Measurements from ENCODE around the gene TRIM28. TPM values are rescaled to one million over a fixed set of nuclear protein-coding genes. Genes with fewer than 3 reads are reported as not detected.

The TRIM28 gene
- total RNA-seq, 1 donor from 2014 or later: 351 TPM

GRCh38 chr19:58563034-58563573 lies 19.2 kb downstream of the TRIM28 start:
- DNase-seq (ENCODE audit: low read depth): no peak
- Histone ChIP-seq H2AFZ (ENCODE audit: low read depth, low read length) (no peak overlapping the region), H4K20me1 (ENCODE audit: insufficient read depth, low read length) (peaks cover 8% of the 10 kb centered on the region), H3K4me3 (ENCODE audit: insufficient read depth, low read depth, low read length) (peak overlapping the region; percentile 46), H3K27me3 (ENCODE audit: insufficient read depth, low read length) (peaks cover 10% of the 10 kb centered on the region), H3K4me1 (ENCODE audit: insufficient read depth, low read length) (peaks cover 27% of the 10 kb centered on the region), H3K9me3 (ENCODE audit: insufficient read depth, low read depth, low read length) (no peaks in the 10 kb centered on the region), H3K4me2 (ENCODE audit: low read length) (peak overlapping the region; percentile 78), H3K79me2 (ENCODE audit: insufficient read depth, low read length) (peaks cover 4% of the 10 kb centered on the region), H3K27ac (ENCODE audit: low read depth, low read length) (no peak overlapping the region), H3K36me3 (ENCODE audit: insufficient read depth, low read length) (no peaks in the 10 kb centered on the region), H3K9ac (ENCODE audit: low read length) (peak overlapping the region; percentile 18)
- peaks cover 7% of the 10 kb centered on the region for H3K36me3 Mint-ChIP-seq (ENCODE audit: low read depth, unreplicated experiment)
- peak overlapping the region; percentile 20 for H3K4me3 Mint-ChIP-seq (ENCODE audit: unreplicated experiment)
- H3K27ac Mint-ChIP-seq (ENCODE audit: unreplicated experiment): no peak overlapping the region
- peaks cover 4% of the 10 kb centered on the region for H3K4me1 Mint-ChIP-seq (ENCODE audit: low read depth, unreplicated experiment)
- no peaks in the 10 kb centered on the region for H3K27me3 Mint-ChIP-seq (ENCODE audit: low read depth, unreplicated experiment)
- TF ChIP-seq EZH2 (IDR thresholded peaks at IDR 0.05; ENCODE audit: insufficient read depth, low read length) (no peak), CTCF (IDR thresholded peaks at IDR 0.05; ENCODE audit: insufficient read depth, low read depth, low read length) (no peak)
- H3K9me3 Mint-ChIP-seq (ENCODE audit: unreplicated experiment): peaks cover 2% of the 10 kb centered on the region
- FAIRE-seq: no peak

GRCh38 chr19:58563823-58564222 lies 20.0 kb downstream of the TRIM28 start:
- no peak overlapping the region for H3K4me2 ChIP-seq (ENCODE audit: low read length)
- peaks cover 10% of the 10 kb centered on the region for H3K36me3 Mint-ChIP-seq (ENCODE audit: low read depth, unreplicated experiment)
- H3K27ac Mint-ChIP-seq (ENCODE audit: unreplicated experiment): no peak overlapping the region
- H3K9me3 ChIP-seq (ENCODE audit: insufficient read depth, low read depth, low read length): no peaks in the 10 kb centered on the region
- TF ChIP-seq EZH2 (IDR thresholded peaks at IDR 0.05; ENCODE audit: insufficient read depth, low read length): no peak
- TF ChIP-seq CTCF (IDR thresholded peaks at IDR 0.05; ENCODE audit: insufficient read depth, low read depth, low read length): no peak
- DNase-seq (ENCODE audit: low read depth) (no peak), FAIRE-seq (no peak)
- peaks cover 2% of the 10 kb centered on the region for H3K9me3 Mint-ChIP-seq (ENCODE audit: unreplicated experiment)
- no peak overlapping the region for H3K9ac ChIP-seq (ENCODE audit: low read length)
- H3K4me3 ChIP-seq (ENCODE audit: insufficient read depth, low read depth, low read length): no peak overlapping the region
- peaks cover 27% of the 10 kb centered on the region for H3K4me1 ChIP-seq (ENCODE audit: insufficient read depth, low read length)
- H3K79me2 ChIP-seq (ENCODE audit: insufficient read depth, low read length): peaks cover 3% of the 10 kb centered on the region
- no peaks in the 10 kb centered on the region for H3K36me3 ChIP-seq (ENCODE audit: insufficient read depth, low read length)
- peaks cover 4% of the 10 kb centered on the region for H3K4me1 Mint-ChIP-seq (ENCODE audit: low read depth, unreplicated experiment)
- H3K27me3 Mint-ChIP-seq (ENCODE audit: low read depth, unreplicated experiment): no peaks in the 10 kb centered on the region
- peaks cover 8% of the 10 kb centered on the region for H4K20me1 ChIP-seq (ENCODE audit: insufficient read depth, low read length)
- peak overlapping the region; percentile 35 for H3K4me3 Mint-ChIP-seq (ENCODE audit: unreplicated experiment)
- no peak overlapping the region for H3K27ac ChIP-seq (ENCODE audit: low read depth, low read length)
- peaks cover 10% of the 10 kb centered on the region for H3K27me3 ChIP-seq (ENCODE audit: insufficient read depth, low read length)
- no peak overlapping the region for H2AFZ ChIP-seq (ENCODE audit: low read depth, low read length)

- TF ChIP-seq CTCF (IDR thresholded peaks at IDR 0.05; ENCODE audit: insufficient read depth, low read depth, low read length) (no peak), EZH2 (IDR thresholded peaks at IDR 0.05; ENCODE audit: insufficient read depth, low read length) (no peak)
- no peak overlapping the region for H3K4me2 ChIP-seq (ENCODE audit: low read length)
- H3K27ac ChIP-seq (ENCODE audit: low read depth, low read length): no peak overlapping the region
- Mint-ChIP-seq H3K9me3 (ENCODE audit: unreplicated experiment) (peaks cover 2% of the 10 kb centered on the region), H3K27me3 (ENCODE audit: low read depth, unreplicated experiment) (no peaks in the 10 kb centered on the region), H3K36me3 (ENCODE audit: low read depth, unreplicated experiment) (peaks cover 13% of the 10 kb centered on the region), H3K27ac (ENCODE audit: unreplicated experiment) (no peak overlapping the region), H3K4me1 (ENCODE audit: low read depth, unreplicated experiment) (peaks cover 2% of the 10 kb centered on the region), H3K4me3 (ENCODE audit: unreplicated experiment) (no peak overlapping the region)
- no peak overlapping the region for H2AFZ ChIP-seq (ENCODE audit: low read depth, low read length)
- FAIRE-seq (no peak), DNase-seq (ENCODE audit: low read depth) (no peak)
- peaks cover 8% of the 10 kb centered on the region for H4K20me1 ChIP-seq (ENCODE audit: insufficient read depth, low read length)
- no peaks in the 10 kb centered on the region for H3K9me3 ChIP-seq (ENCODE audit: insufficient read depth, low read depth, low read length)
- peaks cover 7% of the 10 kb centered on the region for H3K27me3 ChIP-seq (ENCODE audit: insufficient read depth, low read length)
- H3K4me1 ChIP-seq (ENCODE audit: insufficient read depth, low read length): peaks cover 16% of the 10 kb centered on the region
- H3K9ac ChIP-seq (ENCODE audit: low read length): no peak overlapping the region
- H3K4me3 ChIP-seq (ENCODE audit: insufficient read depth, low read depth, low read length): no peak overlapping the region
- no peaks in the 10 kb centered on the region for H3K36me3 ChIP-seq (ENCODE audit: insufficient read depth, low read length)
- H3K79me2 ChIP-seq (ENCODE audit: insufficient read depth, low read length): peaks cover under 1% of the 10 kb centered on the region
Measured at GRCh38 chr19:58566989-58567388, 23.1 kb downstream of the TRIM28 start.
